ENCODE measurements around the gene C15orf40. TPM values are rescaled to one million over a fixed set of nuclear protein-coding genes. Genes with fewer than 3 reads are reported as not detected.

C15orf40 gene
- total and polyA plus RNA-seq, 3 experiments from 2014 or later = 34.2 to 58.1 (median 36.6) TPM

DNA sequence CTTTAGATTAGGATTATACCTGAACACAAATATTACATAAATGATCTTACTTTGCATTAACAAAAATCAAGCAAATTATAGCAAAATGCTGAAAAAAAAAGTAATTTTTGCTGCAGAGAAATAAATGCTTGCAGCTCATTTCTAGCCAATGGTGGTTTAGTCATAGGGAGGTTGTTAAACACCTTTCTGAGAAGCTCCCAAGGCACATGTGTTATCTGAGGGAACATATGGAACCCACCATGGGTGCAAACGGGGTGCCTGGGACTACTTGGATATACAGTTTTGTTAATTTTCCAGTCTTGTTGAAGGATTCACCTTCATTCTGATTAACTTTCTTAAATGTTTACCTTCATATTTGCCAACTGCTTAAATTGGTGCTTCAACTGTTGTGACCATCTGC, 34.4 kb downstream of the C15orf40 start:
- Mint-ChIP-seq H3K4me1 (no peaks in the 10 kb centered on the region), H3K9me3 (no peaks in the 10 kb centered on the region), H3K4me3 (no peak overlapping the region), H3K27me3 (no peaks in the 10 kb centered on the region), H3K27ac (peak overlapping the region in 1 of 8 donors; percentile 14), H3K36me3 (peaks cover 0 to 2% (median 0%) of the 10 kb centered on the region in 3 donors)
- Histone ChIP-seq H3K27ac (ENCODE audit: low read depth, low read length) (no peak overlapping the region), H3K9me3 (ENCODE audit: low read length) (no peaks in the 10 kb centered on the region), H3K36me3 (ENCODE audit: insufficient read depth, low read length) (no peaks in the 10 kb centered on the region), H3K4me1 (ENCODE audit: insufficient read depth, low read length) (no peaks in the 10 kb centered on the region), H3K27me3 (ENCODE audit: insufficient read depth, low read length, poor library complexity, severe bottlenecking) (no peaks in the 10 kb centered on the region), H3K4me3 (ENCODE audit: low read length) (no peak overlapping the region)
- DNase-seq = no peak
- ChIA-PET POLR2A (no interaction called here), CTCF (no interaction called here)

DNA sequence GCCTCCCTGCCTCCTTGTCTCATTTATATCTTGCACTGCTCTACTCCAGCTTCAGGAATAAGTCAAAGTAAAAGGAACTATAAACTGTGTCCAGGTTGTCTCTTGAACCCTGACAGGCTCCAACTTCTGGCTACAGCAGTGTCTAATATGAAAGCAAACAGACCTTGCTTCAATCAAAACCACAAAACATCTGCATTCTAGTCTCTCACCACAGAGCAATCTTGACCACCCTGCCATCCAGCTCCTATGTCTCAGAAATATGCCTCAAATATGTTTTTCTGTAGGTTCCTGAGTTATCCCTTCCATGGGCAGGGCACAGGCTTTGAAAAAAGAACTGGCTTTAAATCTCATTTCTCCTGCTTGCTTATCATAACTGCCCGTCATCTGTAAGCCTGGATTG, 38.4 kb downstream of the C15orf40 start:
- H3K4me3 ChIP-seq (ENCODE audit: low read length) = no peak overlapping the region
- Mint-ChIP-seq H3K27ac (no peak overlapping the region), H3K4me3 (no peak overlapping the region), H3K36me3 (no peaks in the 10 kb centered on the region), H3K4me1 (no peaks in the 10 kb centered on the region), H3K27me3 (peaks cover 0 to 3% of the 10 kb centered on the region in 2 donors), H3K9me3 (no peaks in the 10 kb centered on the region)
- H3K9me3 ChIP-seq (ENCODE audit: low read length) = no peaks in the 10 kb centered on the region
- no peaks in the 10 kb centered on the region for H3K27me3 ChIP-seq (ENCODE audit: insufficient read depth, low read length, poor library complexity, severe bottlenecking)
- no peaks in the 10 kb centered on the region for H3K4me1 ChIP-seq (ENCODE audit: insufficient read depth, low read length)
- H3K27ac ChIP-seq (ENCODE audit: low read depth, low read length) = no peak overlapping the region
- ChIA-PET CTCF (no interaction called here), POLR2A (no interaction called here)
- DNase-seq = no peak
- H3K36me3 ChIP-seq (ENCODE audit: insufficient read depth, low read length) = no peaks in the 10 kb centered on the region

DNA sequence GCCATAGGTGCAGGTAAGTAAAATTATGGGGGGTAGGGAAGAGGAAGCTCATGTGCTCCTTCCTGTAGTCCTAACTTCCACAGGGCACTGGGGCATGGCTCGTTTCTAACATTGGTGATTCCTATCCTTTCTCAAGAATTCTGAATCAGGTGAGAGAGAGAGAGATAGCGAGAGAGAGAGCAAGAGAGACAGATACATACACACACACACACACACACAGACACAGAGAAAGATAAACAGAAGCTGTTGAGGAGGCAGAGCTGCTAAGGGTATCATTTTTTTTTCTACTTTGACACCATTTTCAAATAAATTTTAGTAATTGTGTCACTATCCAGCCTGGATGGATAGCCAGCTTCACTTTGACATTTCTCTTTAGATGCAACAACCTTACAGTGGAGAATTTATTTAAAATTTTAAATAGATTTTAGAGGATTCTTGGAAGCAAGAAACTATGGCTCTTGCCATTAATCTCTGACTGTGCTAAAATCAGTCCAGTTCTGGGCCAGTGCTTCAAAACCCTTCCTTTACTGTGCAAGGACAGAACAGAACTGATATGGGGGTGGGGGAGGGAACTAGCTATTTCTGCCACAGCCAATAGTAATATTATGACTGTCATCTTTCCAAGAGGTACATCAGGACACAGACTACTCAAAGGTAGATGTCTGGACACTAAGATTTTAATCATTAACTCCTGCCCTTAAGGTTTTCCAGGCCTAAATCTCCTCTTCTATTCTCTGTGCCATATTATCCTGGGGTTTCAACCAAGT, 40.0 kb downstream of the C15orf40 start:
- ChIA-PET CTCF (no interaction called here), POLR2A (no interaction called here)
- H3K27ac ChIP-seq (ENCODE audit: low read depth, low read length) = no peak overlapping the region
- no peaks in the 10 kb centered on the region for H3K9me3 ChIP-seq (ENCODE audit: low read length)
- H3K4me3 Mint-ChIP-seq = no peak overlapping the region
- H3K27me3 Mint-ChIP-seq = peaks cover 0 to 3% of the 10 kb centered on the region in 2 donors
- no peaks in the 10 kb centered on the region for H3K9me3 Mint-ChIP-seq
- no peaks in the 10 kb centered on the region for H3K36me3 Mint-ChIP-seq
- H3K27me3 ChIP-seq (ENCODE audit: insufficient read depth, low read length, poor library complexity, severe bottlenecking) = no peaks in the 10 kb centered on the region
- H3K36me3 ChIP-seq (ENCODE audit: insufficient read depth, low read length) = no peaks in the 10 kb centered on the region
- no peaks in the 10 kb centered on the region for H3K4me1 ChIP-seq (ENCODE audit: insufficient read depth, low read length)
- H3K4me1 Mint-ChIP-seq = peaks cover 4 to 5% (median 5%) of the 10 kb centered on the region in 3 donors
- no peak overlapping the region for H3K27ac Mint-ChIP-seq
- no peak overlapping the region for H3K4me3 ChIP-seq (ENCODE audit: low read length)
- no peak for DNase-seq

DNA sequence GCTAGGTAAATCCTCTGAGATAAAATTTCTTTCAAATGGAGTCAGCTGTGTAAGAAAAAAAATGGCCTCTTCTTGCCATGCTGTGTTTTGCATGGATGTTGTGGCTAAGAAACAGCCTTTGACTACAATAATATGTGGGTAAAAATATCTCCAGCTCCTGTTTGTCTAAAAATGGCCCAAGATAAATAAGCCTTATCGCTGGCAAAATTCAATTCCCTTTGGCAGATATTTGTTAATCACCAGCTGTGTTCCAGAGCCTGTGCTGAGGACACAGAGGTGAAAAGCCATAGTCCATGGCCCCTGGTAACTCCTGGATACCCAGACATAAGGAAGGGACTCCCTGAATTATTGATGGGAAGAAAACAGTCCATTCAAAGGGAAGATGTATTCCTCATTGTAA, 40.7 kb downstream of the C15orf40 start:
- Mint-ChIP-seq H3K27ac (no peak overlapping the region), H3K4me1 (peaks cover 8 to 10% (median 10%) of the 10 kb centered on the region in 3 donors), H3K4me3 (no peak overlapping the region), H3K27me3 (peaks cover 0 to 3% of the 10 kb centered on the region in 2 donors), H3K9me3 (no peaks in the 10 kb centered on the region), H3K36me3 (no peaks in the 10 kb centered on the region)
- no peaks in the 10 kb centered on the region for H3K27me3 ChIP-seq (ENCODE audit: insufficient read depth, low read length, poor library complexity, severe bottlenecking)
- H3K27ac ChIP-seq (ENCODE audit: low read depth, low read length) = no peak overlapping the region
- H3K9me3 ChIP-seq (ENCODE audit: low read length) = no peaks in the 10 kb centered on the region
- no peaks in the 10 kb centered on the region for H3K36me3 ChIP-seq (ENCODE audit: insufficient read depth, low read length)
- POLR2A ChIA-PET = no interaction called here
- DNase-seq = no peak
- CTCF ChIA-PET = no interaction called here
- no peaks in the 10 kb centered on the region for H3K4me1 ChIP-seq (ENCODE audit: insufficient read depth, low read length)
- H3K4me3 ChIP-seq (ENCODE audit: low read length) = no peak overlapping the region

DNA sequence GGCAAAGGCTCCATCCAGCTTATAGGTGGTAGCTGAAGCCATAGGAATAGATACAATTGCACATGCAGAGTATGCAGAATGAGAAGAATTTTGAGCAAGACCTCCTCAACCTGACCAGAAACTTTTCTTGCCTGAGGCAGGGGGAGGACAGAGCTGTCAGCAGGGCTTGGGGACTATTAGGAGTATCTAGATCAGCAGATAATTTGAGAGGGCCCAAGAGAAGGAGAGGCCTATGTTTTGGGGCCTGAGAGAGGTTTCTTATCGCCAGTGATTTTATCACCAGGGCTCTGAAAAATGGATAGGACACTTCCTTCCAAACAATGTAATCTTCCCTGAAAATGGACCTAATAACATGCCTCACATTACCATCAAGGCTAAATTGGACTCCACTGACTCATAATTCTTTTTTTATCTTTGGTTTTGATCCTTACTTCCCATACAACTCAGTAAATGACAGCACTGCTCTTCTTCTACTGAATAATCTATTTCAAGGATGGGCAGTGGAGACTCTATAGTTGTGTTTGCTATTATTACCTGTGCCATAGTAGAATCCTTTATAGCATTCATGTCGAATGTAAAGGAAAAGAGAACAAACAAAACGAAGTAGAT, 41.3 kb downstream of the C15orf40 start:
- no peak for DNase-seq
- Mint-ChIP-seq H3K27me3 (peaks cover 0 to 3% of the 10 kb centered on the region in 2 donors), H3K9me3 (no peaks in the 10 kb centered on the region), H3K27ac (no peak overlapping the region), H3K4me3 (no peak overlapping the region), H3K36me3 (no peaks in the 10 kb centered on the region), H3K4me1 (peaks cover 8 to 10% (median 10%) of the 10 kb centered on the region in 3 donors)
- Histone ChIP-seq H3K9me3 (ENCODE audit: low read length) (no peaks in the 10 kb centered on the region), H3K4me1 (ENCODE audit: insufficient read depth, low read length) (no peaks in the 10 kb centered on the region), H3K4me3 (ENCODE audit: low read length) (no peak overlapping the region), H3K36me3 (ENCODE audit: insufficient read depth, low read length) (no peaks in the 10 kb centered on the region), H3K27ac (ENCODE audit: low read depth, low read length) (no peak overlapping the region), H3K27me3 (ENCODE audit: insufficient read depth, low read length, poor library complexity, severe bottlenecking) (no peaks in the 10 kb centered on the region)
- POLR2A ChIA-PET = no interaction called here
- CTCF ChIA-PET = no interaction called here

DNA sequence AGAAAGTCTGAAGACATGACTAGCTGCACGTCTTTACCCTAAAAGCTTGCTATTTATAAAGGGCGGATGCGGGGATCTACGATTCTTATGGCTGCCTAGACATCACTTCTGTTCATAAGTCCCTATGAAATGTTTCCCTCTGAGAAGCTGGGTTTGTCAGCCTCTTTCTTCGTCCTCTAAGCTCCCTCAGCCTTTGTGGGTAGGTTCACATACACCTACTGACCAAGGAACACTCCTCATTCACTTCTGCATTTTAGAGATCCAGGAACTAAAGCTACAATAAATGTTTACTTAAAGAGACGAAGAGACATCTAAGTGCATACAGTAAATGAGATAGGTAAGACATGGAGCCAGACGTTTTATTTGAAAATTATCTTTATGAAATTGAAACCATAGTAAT, 42.1 kb downstream of the C15orf40 start:
- peaks cover 0 to 3% of the 10 kb centered on the region in 2 donors for H3K27me3 Mint-ChIP-seq
- peaks cover 8 to 10% (median 10%) of the 10 kb centered on the region in 3 donors for H3K4me1 Mint-ChIP-seq
- ChIA-PET POLR2A (no interaction called here), CTCF (no interaction called here)
- no peaks in the 10 kb centered on the region for H3K9me3 Mint-ChIP-seq
- H3K27me3 ChIP-seq (ENCODE audit: insufficient read depth, low read length, poor library complexity, severe bottlenecking) = no peaks in the 10 kb centered on the region
- peak overlapping the region in 1 of 8 donors; percentile 4 for H3K27ac Mint-ChIP-seq
- no peaks in the 10 kb centered on the region for H3K36me3 Mint-ChIP-seq
- no peak overlapping the region for H3K4me3 Mint-ChIP-seq
- H3K36me3 ChIP-seq (ENCODE audit: insufficient read depth, low read length) = no peaks in the 10 kb centered on the region
- no peak overlapping the region for H3K27ac ChIP-seq (ENCODE audit: low read depth, low read length)
- H3K4me3 ChIP-seq (ENCODE audit: low read length) = no peak overlapping the region
- no peak for DNase-seq
- H3K9me3 ChIP-seq (ENCODE audit: low read length) = no peaks in the 10 kb centered on the region
- H3K4me1 ChIP-seq (ENCODE audit: insufficient read depth, low read length) = no peaks in the 10 kb centered on the region

DNA sequence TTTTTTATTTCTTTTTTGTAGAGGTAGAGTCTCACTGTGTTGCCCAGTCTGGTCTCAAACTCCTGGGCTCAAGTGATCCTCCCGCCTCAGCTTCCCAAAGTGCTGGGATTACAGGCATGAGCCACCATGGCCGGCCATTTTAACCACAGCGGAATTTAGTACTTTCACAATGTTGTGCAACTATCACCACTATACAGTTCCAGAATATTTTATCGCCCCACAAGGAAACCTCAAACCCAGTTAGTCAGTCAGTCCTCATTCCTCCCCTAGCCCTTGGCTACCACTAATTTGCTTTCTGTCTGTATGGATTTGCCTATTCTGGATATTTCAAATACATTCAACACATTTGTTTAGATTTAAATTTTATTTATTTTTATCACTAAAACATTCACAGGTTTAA, 43.4 kb downstream of the C15orf40 start:
- ChIA-PET POLR2A (no interaction called here), CTCF (no interaction called here)
- no peaks in the 10 kb centered on the region for H3K36me3 ChIP-seq (ENCODE audit: insufficient read depth, low read length)

DNA sequence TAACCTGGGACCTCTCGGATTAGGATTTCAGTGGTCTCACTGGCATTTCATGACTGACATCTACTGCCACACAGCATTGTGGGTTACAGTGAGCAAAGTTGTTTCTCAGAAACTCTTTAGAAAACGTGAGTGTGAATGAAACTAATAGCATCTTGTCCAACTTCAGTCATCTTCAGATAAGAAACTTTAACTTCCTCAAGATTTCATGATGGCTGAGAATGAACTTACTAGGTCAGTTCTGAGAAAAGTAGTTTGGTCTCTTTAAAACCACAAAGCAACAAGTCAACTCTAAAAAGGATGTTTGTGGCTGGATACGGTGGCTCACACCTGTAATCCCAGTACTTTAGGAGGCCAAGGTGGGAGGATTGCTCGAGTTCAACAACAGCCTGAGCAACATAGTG, 44.8 kb downstream of the C15orf40 start:
- Histone ChIP-seq H3K4me1 (ENCODE audit: insufficient read depth, low read length) (no peaks in the 10 kb centered on the region), H3K4me3 (ENCODE audit: low read length) (no peak overlapping the region), H3K27ac (ENCODE audit: low read depth, low read length) (no peak overlapping the region), H3K9me3 (ENCODE audit: low read length) (no peaks in the 10 kb centered on the region), H3K27me3 (ENCODE audit: insufficient read depth, low read length, poor library complexity, severe bottlenecking) (no peaks in the 10 kb centered on the region), H3K36me3 (ENCODE audit: insufficient read depth, low read length) (no peaks in the 10 kb centered on the region)
- Mint-ChIP-seq H3K4me3 (no peak overlapping the region), H3K4me1 (peaks cover 8 to 10% (median 10%) of the 10 kb centered on the region in 3 donors), H3K9me3 (no peaks in the 10 kb centered on the region), H3K27me3 (no peaks in the 10 kb centered on the region), H3K36me3 (no peaks in the 10 kb centered on the region), H3K27ac (peak overlapping the region in 2 of 8 donors; percentile 15 to 67)
- DNase-seq = no peak
- CTCF ChIA-PET = no interaction called here
- POLR2A ChIA-PET = no interaction called here

More for the DNA sequence above, 43.4 kb downstream of the C15orf40 start:
- H3K27ac Mint-ChIP-seq = no peak overlapping the region
- H3K27me3 Mint-ChIP-seq = peaks cover 0 to 3% of the 10 kb centered on the region in 2 donors
- no peak for DNase-seq
- Histone ChIP-seq H3K27me3 (ENCODE audit: insufficient read depth, low read length, poor library complexity, severe bottlenecking) (no peaks in the 10 kb centered on the region), H3K4me1 (ENCODE audit: insufficient read depth, low read length) (no peaks in the 10 kb centered on the region), H3K9me3 (ENCODE audit: low read length) (no peaks in the 10 kb centered on the region), H3K4me3 (ENCODE audit: low read length) (no peak overlapping the region), H3K27ac (ENCODE audit: low read depth, low read length) (no peak overlapping the region)
- H3K4me3 Mint-ChIP-seq = no peak overlapping the region
- H3K9me3 Mint-ChIP-seq = no peaks in the 10 kb centered on the region
- no peaks in the 10 kb centered on the region for H3K36me3 Mint-ChIP-seq
- H3K4me1 Mint-ChIP-seq = peaks cover 8 to 10% (median 10%) of the 10 kb centered on the region in 3 donors

All from CD8-positive, alpha-beta memory T cell (primary cell).